Measurements from ENCODE around the gene ARF4.

The ARF4 gene

GRCh38 chr3:57592306-57592705 lies 4.8 kb downstream of the ARF4 start:
- Histone ChIP-seq H3K27ac (no peak overlapping the region), H3K4me3 (ENCODE audit: low read depth, low read length) (peak overlapping the region; percentile 5), H3K36me3 (replicated peaks) (peaks cover 41% of the 10 kb centered on the region), H3K27me3 (replicated peaks) (no peaks in the 10 kb centered on the region)
- in situ Hi-C loops (cut with HindIII; ENCODE audit: low pct_ligation_motif_present, low sequenced_read_pairs), result no loop called here
- TF ChIP-seq, protein P1, sequence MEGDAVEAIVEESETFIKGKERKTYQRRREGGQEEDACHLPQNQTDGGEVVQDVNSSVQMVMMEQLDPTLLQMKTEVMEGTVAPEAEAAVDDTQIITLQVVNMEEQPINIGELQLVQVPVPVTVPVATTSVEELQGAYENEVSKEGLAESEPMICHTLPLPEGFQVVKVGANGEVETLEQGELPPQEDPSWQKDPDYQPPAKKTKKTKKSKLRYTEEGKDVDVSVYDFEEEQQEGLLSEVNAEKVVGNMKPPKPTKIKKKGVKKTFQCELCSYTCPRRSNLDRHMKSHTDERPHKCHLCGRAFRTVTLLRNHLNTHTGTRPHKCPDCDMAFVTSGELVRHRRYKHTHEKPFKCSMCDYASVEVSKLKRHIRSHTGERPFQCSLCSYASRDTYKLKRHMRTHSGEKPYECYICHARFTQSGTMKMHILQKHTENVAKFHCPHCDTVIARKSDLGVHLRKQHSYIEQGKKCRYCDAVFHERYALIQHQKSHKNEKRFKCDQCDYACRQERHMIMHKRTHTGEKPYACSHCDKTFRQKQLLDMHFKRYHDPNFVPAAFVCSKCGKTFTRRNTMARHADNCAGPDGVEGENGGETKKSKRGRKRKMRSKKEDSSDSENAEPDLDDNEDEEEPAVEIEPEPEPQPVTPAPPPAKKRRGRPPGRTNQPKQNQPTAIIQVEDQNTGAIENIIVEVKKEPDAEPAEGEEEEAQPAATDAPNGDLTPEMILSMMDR (IDR thresholded peaks at IDR 0.05; ENCODE audit: low read depth, low read length, missing control alignments), result no peak
- no peak for DNase-seq

GRCh38 chr3:57587905-57588304 lies 9.2 kb downstream of the ARF4 start:
- in situ Hi-C loops (cut with HindIII; ENCODE audit: low pct_ligation_motif_present, low sequenced_read_pairs), result no loop called here
- peaks cover 49% of the 10 kb centered on the region for H3K36me3 ChIP-seq (replicated peaks)

GRCh38 chr3:57586778-57587177 lies 10.4 kb downstream of the ARF4 start:
- TF ChIP-seq, protein P1 (IDR thresholded peaks at IDR 0.05; ENCODE audit: low read depth, low read length, missing control alignments), result no peak
- no peak overlapping the region for H3K4me3 ChIP-seq (ENCODE audit: low read depth, low read length)
- in situ Hi-C loops (cut with HindIII; ENCODE audit: low pct_ligation_motif_present, low sequenced_read_pairs), result no loop called here
- H3K27me3 ChIP-seq (replicated peaks), result no peaks in the 10 kb centered on the region
- H3K36me3 ChIP-seq (replicated peaks), result peaks cover 54% of the 10 kb centered on the region
- DNase-seq, result no peak
- no peak overlapping the region for H3K27ac ChIP-seq

More at GRCh38 chr3:57587905-57588304, 9.2 kb downstream of the ARF4 start:
- TF ChIP-seq, protein P1 (IDR thresholded peaks at IDR 0.05; ENCODE audit: low read depth, low read length, missing control alignments), result no peak
- no peak overlapping the region for H3K4me3 ChIP-seq (ENCODE audit: low read depth, low read length)
- H3K27ac ChIP-seq, result no peak overlapping the region
- H3K27me3 ChIP-seq (replicated peaks), result no peaks in the 10 kb centered on the region
- DNase-seq, result no peak

DNA sequence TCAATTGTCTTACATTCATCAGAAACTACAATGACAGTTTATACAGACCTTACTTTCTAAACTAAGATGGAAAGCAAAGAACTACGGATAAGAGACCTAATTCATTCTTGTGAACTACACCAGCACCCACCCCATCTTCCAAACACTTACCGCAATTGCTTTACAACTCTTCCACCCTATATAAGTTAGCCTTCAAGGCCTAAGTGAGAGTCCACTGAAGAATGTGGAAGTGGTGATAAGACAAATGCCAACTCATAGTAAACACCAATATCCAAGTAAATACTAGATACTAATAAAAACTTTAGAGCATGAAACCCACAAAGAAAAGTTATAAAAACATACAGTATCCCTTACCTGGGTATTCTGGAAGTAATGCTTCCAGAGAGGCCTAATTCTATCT lies 13.6 kb downstream of the ARF4 start:
- Histone ChIP-seq H3K4me3 (ENCODE audit: low read depth, low read length) (no peak overlapping the region), H3K36me3 (replicated peaks) (peaks cover 67% of the 10 kb centered on the region), H3K27me3 (replicated peaks) (no peaks in the 10 kb centered on the region), H3K27ac (no peak overlapping the region)
- TF ChIP-seq, protein P1 (IDR thresholded peaks at IDR 0.05; ENCODE audit: low read depth, low read length, missing control alignments), result no peak
- no peak for DNase-seq
- in situ Hi-C loops (cut with HindIII; ENCODE audit: low pct_ligation_motif_present, low sequenced_read_pairs), result no loop called here

DNA sequence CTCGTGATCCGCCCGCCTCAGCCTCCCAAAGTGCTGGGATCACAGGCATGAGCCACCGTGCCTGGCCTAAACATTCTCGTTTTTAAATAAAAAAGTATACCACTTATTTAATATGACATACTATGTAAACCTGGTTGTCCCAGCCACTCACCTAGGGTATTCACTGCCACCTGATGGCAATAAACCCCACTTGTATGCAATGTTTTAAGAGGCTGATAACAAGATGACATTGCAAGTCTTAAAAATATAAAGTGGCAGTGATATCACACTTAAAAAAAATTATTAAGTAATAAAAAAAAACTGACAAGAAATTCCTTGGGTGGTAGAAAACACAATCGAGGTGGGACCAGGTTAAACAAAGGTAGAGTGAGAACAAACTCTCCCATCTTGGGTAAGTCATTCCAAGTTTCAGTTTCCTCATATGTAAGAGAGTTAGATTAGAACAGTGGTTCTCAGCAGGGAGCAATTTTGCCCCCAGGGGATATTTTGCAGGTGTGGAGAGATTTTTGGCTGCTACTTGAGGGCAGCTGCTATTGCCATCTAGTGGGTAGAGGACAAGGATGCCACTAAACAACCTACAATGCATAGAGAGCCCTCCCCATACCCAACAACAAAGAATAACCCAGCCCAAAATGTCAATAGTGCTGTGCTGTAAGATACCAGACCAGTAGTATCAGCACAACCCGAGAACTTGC lies 14.5 kb downstream of the ARF4 start:
- in situ Hi-C loops (cut with HindIII; ENCODE audit: low pct_ligation_motif_present, low sequenced_read_pairs), result no loop called here
- H3K27ac ChIP-seq, result no peak overlapping the region
- H3K4me3 ChIP-seq (ENCODE audit: low read depth, low read length), result no peak overlapping the region
- peaks cover 69% of the 10 kb centered on the region for H3K36me3 ChIP-seq (replicated peaks)
- H3K27me3 ChIP-seq (replicated peaks), result no peaks in the 10 kb centered on the region
- TF ChIP-seq, protein P1 (IDR thresholded peaks at IDR 0.05; ENCODE audit: low read depth, low read length, missing control alignments), result peak; percentile 35
- no peak for DNase-seq

GRCh38 chr3:57577801-57578200 lies 19.3 kb downstream of the ARF4 start:
- no peaks in the 10 kb centered on the region for H3K27me3 ChIP-seq (replicated peaks)
- H3K36me3 ChIP-seq (replicated peaks), result peaks cover 91% of the 10 kb centered on the region
- TF ChIP-seq, protein P1 (IDR thresholded peaks at IDR 0.05; ENCODE audit: low read depth, low read length, missing control alignments), result no peak
- no peak overlapping the region for H3K27ac ChIP-seq
- in situ Hi-C loops (cut with HindIII; ENCODE audit: low pct_ligation_motif_present, low sequenced_read_pairs), result no loop called here
- H3K4me3 ChIP-seq (ENCODE audit: low read depth, low read length), result no peak overlapping the region
- DNase-seq, result no peak

All from brain microvascular endothelial cell (primary cell).